GM15510 (cell line): ENCODE measurements around the gene PHACTR1.

Experiments
- POLR2A ChIP-seq: IDR thresholded peaks from 3 replicates; pipeline ENCODE4 v1.6.1; 2011; ENCODE audit warnings: borderline replicate concordance; ENCODE audit not compliant: insufficient read length; ENCODE audit errors: extremely low read depth

Gene PHACTR1

GRCh38 chr6:12725263-12725662 is 8.7 kb downstream of the PHACTR1 start:
- no peak for TF ChIP-seq POLR2A

GRCh38 chr6:12729467-12729866 is 12.9 kb downstream of the PHACTR1 start:
- no peak for TF ChIP-seq POLR2A

GRCh38 chr6:12733876-12734275 is 17.3 kb downstream of the PHACTR1 start:
- no peak for TF ChIP-seq POLR2A

- no peak for TF ChIP-seq POLR2A
Measured at GRCh38 chr6:12735786-12736185, 19.2 kb downstream of the PHACTR1 start.

- TF ChIP-seq POLR2A = no peak
Measured at GRCh38 chr6:12748411-12748810, 31.8 kb downstream of the PHACTR1 start.

GRCh38 chr6:12748815-12749521 is 32.4 kb downstream of the PHACTR1 start:
- TF ChIP-seq POLR2A = no peak

- TF ChIP-seq POLR2A = no peak
Measured at GRCh38 chr6:12749531-12750379, 33.2 kb downstream of the PHACTR1 start.

GRCh38 chr6:12750416-12750815 is 33.8 kb downstream of the PHACTR1 start:
- no peak for TF ChIP-seq POLR2A

- TF ChIP-seq POLR2A = no peak
Measured at GRCh38 chr6:12751694-12752325, 35.2 kb downstream of the PHACTR1 start.

GRCh38 chr6:12753036-12753435 is 36.5 kb downstream of the PHACTR1 start:
- no peak for TF ChIP-seq POLR2A

- TF ChIP-seq POLR2A = no peak
Measured at GRCh38 chr6:12760226-12760625, 43.7 kb downstream of the PHACTR1 start.

GRCh38 chr6:12760911-12761310 is 44.3 kb downstream of the PHACTR1 start:
- TF ChIP-seq POLR2A = no peak

GRCh38 chr6:12761376-12762115 is 45.0 kb downstream of the PHACTR1 start:
- TF ChIP-seq POLR2A = no peak

- TF ChIP-seq POLR2A = no peak
Measured at GRCh38 chr6:12766365-12766764, 49.8 kb downstream of the PHACTR1 start.

GRCh38 chr6:12767016-12767415 is 50.4 kb downstream of the PHACTR1 start:
- TF ChIP-seq POLR2A = no peak

- no peak for TF ChIP-seq POLR2A
Measured at GRCh38 chr6:12769556-12770256, 53.1 kb downstream of the PHACTR1 start.
